ENCODE measurements around the gene NANP. TPM values are rescaled to one million over a fixed set of nuclear protein-coding genes. Genes with fewer than 3 reads are reported as not detected.

Gene NANP
- total and polyA plus RNA-seq, 2 of the 13 experiments (the other 11 are each of a cell fraction or from before 2014, with no cell fraction given): 8.9 to 21.5 TPM

DNA sequence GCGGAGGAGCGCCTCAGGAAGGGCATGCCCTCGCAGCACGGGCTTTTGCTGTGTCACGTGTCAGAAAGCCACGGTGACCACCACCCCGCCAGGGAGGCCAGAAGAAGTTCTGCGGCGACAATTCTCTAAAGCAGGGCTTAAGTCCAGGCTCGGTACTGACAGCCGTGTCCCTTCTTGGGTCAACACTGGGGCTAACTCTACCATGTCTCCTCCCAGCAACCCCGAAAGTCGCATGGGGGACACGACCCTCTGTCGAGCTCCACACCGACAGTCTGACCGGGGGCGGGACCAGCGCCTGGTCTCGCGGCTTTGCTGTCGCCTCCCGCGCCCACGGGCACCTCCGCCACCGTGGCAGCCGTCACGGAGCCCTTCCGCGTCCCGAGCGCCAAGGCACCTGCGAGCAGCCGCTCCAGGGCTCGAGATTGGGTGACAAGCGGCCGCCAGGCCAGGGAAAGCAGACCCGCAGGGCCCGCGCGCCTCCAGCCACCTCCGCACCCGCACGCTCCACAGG lies 534 bp downstream of the NANP start (continued):
- TF ChIP-seq, protein P1, sequence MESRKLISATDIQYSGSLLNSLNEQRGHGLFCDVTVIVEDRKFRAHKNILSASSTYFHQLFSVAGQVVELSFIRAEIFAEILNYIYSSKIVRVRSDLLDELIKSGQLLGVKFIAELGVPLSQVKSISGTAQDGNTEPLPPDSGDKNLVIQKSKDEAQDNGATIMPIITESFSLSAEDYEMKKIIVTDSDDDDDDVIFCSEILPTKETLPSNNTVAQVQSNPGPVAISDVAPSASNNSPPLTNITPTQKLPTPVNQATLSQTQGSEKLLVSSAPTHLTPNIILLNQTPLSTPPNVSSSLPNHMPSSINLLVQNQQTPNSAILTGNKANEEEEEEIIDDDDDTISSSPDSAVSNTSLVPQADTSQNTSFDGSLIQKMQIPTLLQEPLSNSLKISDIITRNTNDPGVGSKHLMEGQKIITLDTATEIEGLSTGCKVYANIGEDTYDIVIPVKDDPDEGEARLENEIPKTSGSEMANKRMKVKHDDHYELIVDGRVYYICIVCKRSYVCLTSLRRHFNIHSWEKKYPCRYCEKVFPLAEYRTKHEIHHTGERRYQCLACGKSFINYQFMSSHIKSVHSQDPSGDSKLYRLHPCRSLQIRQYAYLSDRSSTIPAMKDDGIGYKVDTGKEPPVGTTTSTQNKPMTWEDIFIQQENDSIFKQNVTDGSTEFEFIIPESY (CRISPR knock-in tag; IDR thresholded peaks at IDR 0.05): no peak
- TF ChIP-seq SALL2 (CRISPR knock-in tag; IDR thresholded peaks at IDR 0.05): peak; percentile 91; the same call in 1 of the 2 replicates
- TF ChIP-seq ZBTB7B (CRISPR knock-in tag; IDR thresholded peaks at IDR 0.05): 0 out of 2 replicates have a peak, but pooled peaks have one; percentile 11
- TF ChIP-seq, protein P2, sequence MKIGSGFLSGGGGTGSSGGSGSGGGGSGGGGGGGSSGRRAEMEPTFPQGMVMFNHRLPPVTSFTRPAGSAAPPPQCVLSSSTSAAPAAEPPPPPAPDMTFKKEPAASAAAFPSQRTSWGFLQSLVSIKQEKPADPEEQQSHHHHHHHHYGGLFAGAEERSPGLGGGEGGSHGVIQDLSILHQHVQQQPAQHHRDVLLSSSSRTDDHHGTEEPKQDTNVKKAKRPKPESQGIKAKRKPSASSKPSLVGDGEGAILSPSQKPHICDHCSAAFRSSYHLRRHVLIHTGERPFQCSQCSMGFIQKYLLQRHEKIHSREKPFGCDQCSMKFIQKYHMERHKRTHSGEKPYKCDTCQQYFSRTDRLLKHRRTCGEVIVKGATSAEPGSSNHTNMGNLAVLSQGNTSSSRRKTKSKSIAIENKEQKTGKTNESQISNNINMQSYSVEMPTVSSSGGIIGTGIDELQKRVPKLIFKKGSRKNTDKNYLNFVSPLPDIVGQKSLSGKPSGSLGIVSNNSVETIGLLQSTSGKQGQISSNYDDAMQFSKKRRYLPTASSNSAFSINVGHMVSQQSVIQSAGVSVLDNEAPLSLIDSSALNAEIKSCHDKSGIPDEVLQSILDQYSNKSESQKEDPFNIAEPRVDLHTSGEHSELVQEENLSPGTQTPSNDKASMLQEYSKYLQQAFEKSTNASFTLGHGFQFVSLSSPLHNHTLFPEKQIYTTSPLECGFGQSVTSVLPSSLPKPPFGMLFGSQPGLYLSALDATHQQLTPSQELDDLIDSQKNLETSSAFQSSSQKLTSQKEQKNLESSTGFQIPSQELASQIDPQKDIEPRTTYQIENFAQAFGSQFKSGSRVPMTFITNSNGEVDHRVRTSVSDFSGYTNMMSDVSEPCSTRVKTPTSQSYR (CRISPR knock-in tag; IDR thresholded peaks at IDR 0.05; ENCODE audit: borderline replicate concordance): no peak
- TF ChIP-seq PRDM15 (CRISPR knock-in tag; IDR thresholded peaks at IDR 0.05): 0 out of 2 replicates have a peak, but pooled peaks have one; percentile 5
- TF ChIP-seq, protein P3, sequence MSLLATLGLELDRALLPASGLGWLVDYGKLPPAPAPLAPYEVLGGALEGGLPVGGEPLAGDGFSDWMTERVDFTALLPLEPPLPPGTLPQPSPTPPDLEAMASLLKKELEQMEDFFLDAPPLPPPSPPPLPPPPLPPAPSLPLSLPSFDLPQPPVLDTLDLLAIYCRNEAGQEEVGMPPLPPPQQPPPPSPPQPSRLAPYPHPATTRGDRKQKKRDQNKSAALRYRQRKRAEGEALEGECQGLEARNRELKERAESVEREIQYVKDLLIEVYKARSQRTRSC (CRISPR knock-in tag; IDR thresholded peaks at IDR 0.05; ENCODE audit: low read depth): peak; percentile 79; the same call in 1 of the 2 replicates
- 0 out of 2 replicates have a peak, but pooled peaks have one; percentile 0 for TF ChIP-seq ZBTB4 (CRISPR knock-in tag; IDR thresholded peaks at IDR 0.05; ENCODE audit: borderline replicate concordance)
- TF ChIP-seq RAD51 (IDR thresholded peaks at IDR 0.05; ENCODE audit: borderline replicate concordance): peak; percentile 69
- peak; percentile 62; the same call in 1 of the 2 replicates for TF ChIP-seq SP2 (CRISPR knock-in tag; IDR thresholded peaks at IDR 0.05)
- peak; percentile 39; the same call in 1 of the 2 replicates for TF ChIP-seq WIZ (CRISPR knock-in tag; IDR thresholded peaks at IDR 0.05)
- TF ChIP-seq MTA1 (CRISPR knock-in tag; IDR thresholded peaks at IDR 0.05; ENCODE audit: borderline replicate concordance): peak; percentile 69; the same call in 1 of the 2 replicates
- TF ChIP-seq CBX2 (IDR thresholded peaks at IDR 0.05; ENCODE audit: low read depth, low read length): no peak
- no peak for TF ChIP-seq CBX2 (CRISPR knock-in tag; IDR thresholded peaks at IDR 0.05; ENCODE audit: low read depth)
- no peak for TF ChIP-seq DDIT3 (CRISPR knock-in tag; IDR thresholded peaks at IDR 0.05)
- peak; percentile 77 for TF ChIP-seq ZNF224 (CRISPR knock-in tag; IDR thresholded peaks at IDR 0.05)
- no peak for TF ChIP-seq HNRNPUL1 (IDR thresholded peaks at IDR 0.05; ENCODE audit: low read depth, low read length)

All from HepG2 (cell line).